ENCODE data around the gene PXYLP1.

Gene PXYLP1

GRCh38 chr3:141256820-141257219 lies 25.2 kb downstream of the PXYLP1 start:
- H3K4me2 ChIP-seq (ENCODE audit: low read length), result no peak overlapping the region
- no peaks in the 10 kb centered on the region for H3F3A ChIP-seq (ENCODE audit: control insufficient read depth, insufficient read depth)
- H3K4me3 ChIP-seq (ENCODE audit: low read length), result no peak overlapping the region
- no peak for TF ChIP-seq CTCF (IDR thresholded peaks at IDR 0.05; ENCODE audit: low read depth, low read length, poor library complexity, severe bottlenecking)
- TF ChIP-seq EZH2phosphoT487 (IDR thresholded peaks at IDR 0.05; ENCODE audit: borderline replicate concordance, low read length), result no peak
- H3K79me2 ChIP-seq (ENCODE audit: control insufficient read depth, low read length), result no peaks in the 10 kb centered on the region
- no peaks in the 10 kb centered on the region for H3K36me3 ChIP-seq (ENCODE audit: control insufficient read depth, low read length)
- no peaks in the 10 kb centered on the region for H4K20me1 ChIP-seq (ENCODE audit: control insufficient read depth, insufficient read depth, low read depth, low read length)
- H3K4me1 ChIP-seq (ENCODE audit: control insufficient read depth, low read length), result no peaks in the 10 kb centered on the region
- no peak overlapping the region for H3K27ac ChIP-seq (ENCODE audit: low read depth, low read length)
- no peaks in the 10 kb centered on the region for H3K27me3 ChIP-seq (ENCODE audit: control insufficient read depth, low read length)
- no peaks in the 10 kb centered on the region for H3K9me2 ChIP-seq (replicated peaks; ENCODE audit: control insufficient read depth, low read length)
- H3K9me3 ChIP-seq (ENCODE audit: control insufficient read depth, insufficient read depth, low read length), result no peaks in the 10 kb centered on the region

GRCh38 chr3:141257961-141258360 lies 26.3 kb downstream of the PXYLP1 start:
- Histone ChIP-seq H3K27ac (ENCODE audit: low read depth, low read length) (no peak overlapping the region), H4K20me1 (ENCODE audit: control insufficient read depth, insufficient read depth, low read depth, low read length) (no peaks in the 10 kb centered on the region), H3K4me1 (ENCODE audit: control insufficient read depth, low read length) (no peaks in the 10 kb centered on the region), H3K27me3 (ENCODE audit: control insufficient read depth, low read length) (no peaks in the 10 kb centered on the region), H3K79me2 (ENCODE audit: control insufficient read depth, low read length) (no peaks in the 10 kb centered on the region), H3K4me2 (ENCODE audit: low read length) (no peak overlapping the region), H3F3A (ENCODE audit: control insufficient read depth, insufficient read depth) (no peaks in the 10 kb centered on the region), H3K36me3 (ENCODE audit: control insufficient read depth, low read length) (no peaks in the 10 kb centered on the region), H3K9me2 (replicated peaks; ENCODE audit: control insufficient read depth, low read length) (no peaks in the 10 kb centered on the region), H3K4me3 (ENCODE audit: low read length) (no peak overlapping the region), H3K9me3 (ENCODE audit: control insufficient read depth, insufficient read depth, low read length) (no peaks in the 10 kb centered on the region)
- no peak for TF ChIP-seq CTCF (IDR thresholded peaks at IDR 0.05; ENCODE audit: low read depth, low read length, poor library complexity, severe bottlenecking)
- no peak for TF ChIP-seq EZH2phosphoT487 (IDR thresholded peaks at IDR 0.05; ENCODE audit: borderline replicate concordance, low read length)

- no peak overlapping the region for H3K27ac ChIP-seq (ENCODE audit: low read depth, low read length)
- no peaks in the 10 kb centered on the region for H3K4me1 ChIP-seq (ENCODE audit: control insufficient read depth, low read length)
- H3K9me3 ChIP-seq (ENCODE audit: control insufficient read depth, insufficient read depth, low read length), result no peaks in the 10 kb centered on the region
- no peaks in the 10 kb centered on the region for H4K20me1 ChIP-seq (ENCODE audit: control insufficient read depth, insufficient read depth, low read depth, low read length)
- TF ChIP-seq CTCF (IDR thresholded peaks at IDR 0.05; ENCODE audit: low read depth, low read length, poor library complexity, severe bottlenecking) (no peak), EZH2phosphoT487 (IDR thresholded peaks at IDR 0.05; ENCODE audit: borderline replicate concordance, low read length) (no peak)
- H3K79me2 ChIP-seq (ENCODE audit: control insufficient read depth, low read length), result no peaks in the 10 kb centered on the region
- H3K27me3 ChIP-seq (ENCODE audit: control insufficient read depth, low read length), result no peaks in the 10 kb centered on the region
- no peaks in the 10 kb centered on the region for H3F3A ChIP-seq (ENCODE audit: control insufficient read depth, insufficient read depth)
- H3K9me2 ChIP-seq (replicated peaks; ENCODE audit: control insufficient read depth, low read length), result no peaks in the 10 kb centered on the region
- no peak overlapping the region for H3K4me2 ChIP-seq (ENCODE audit: low read length)
- H3K36me3 ChIP-seq (ENCODE audit: control insufficient read depth, low read length), result no peaks in the 10 kb centered on the region
- H3K4me3 ChIP-seq (ENCODE audit: low read length), result no peak overlapping the region
Observed at GRCh38 chr3:141258973-141259372, 27.3 kb downstream of the PXYLP1 start.
